ENCODE data around the gene MDFI.

MDFI gene

GRCh38 chr6:41638002-41638934 is at the start of gene MDFI:
MDFI (plus strand) TSS chr6:41638468; CDS start chr6:41638750, 282 bp downstream.
- no peak for DNase-seq (ENCODE audit: low read depth)

- no peak for DNase-seq (ENCODE audit: low read depth)
Observed at GRCh38 chr6:41589223-41589622, 49.0 kb upstream of the MDFI start.

- no peak for DNase-seq (ENCODE audit: low read depth)
Observed at GRCh38 chr6:41589636-41590622, 48.3 kb upstream of the MDFI start.

- no peak for DNase-seq (ENCODE audit: low read depth)
Observed at GRCh38 chr6:41591122-41591521, 47.1 kb upstream of the MDFI start.

GRCh38 chr6:41591859-41592502 is 46.3 kb upstream of the MDFI start:
- peak; percentile 67 for DNase-seq (ENCODE audit: low read depth)

GRCh38 chr6:41593406-41593805 is 44.9 kb upstream of the MDFI start:
- DNase-seq (ENCODE audit: low read depth) = no peak

- DNase-seq (ENCODE audit: low read depth) = no peak
Observed at GRCh38 chr6:41593839-41594238, 44.4 kb upstream of the MDFI start.

GRCh38 chr6:41594326-41594725 is 43.9 kb upstream of the MDFI start:
- no peak for DNase-seq (ENCODE audit: low read depth)

- no peak for DNase-seq (ENCODE audit: low read depth)
Observed at GRCh38 chr6:41594766-41595165, 43.5 kb upstream of the MDFI start.

GRCh38 chr6:41595166-41595565 is 43.1 kb upstream of the MDFI start:
- no peak for DNase-seq (ENCODE audit: low read depth)

GRCh38 chr6:41596096-41596685 is 42.1 kb upstream of the MDFI start:
- no peak for DNase-seq (ENCODE audit: low read depth)

- DNase-seq (ENCODE audit: low read depth) = no peak
Observed at GRCh38 chr6:41596807-41597206, 41.5 kb upstream of the MDFI start.

GRCh38 chr6:41597246-41598000 is 40.8 kb upstream of the MDFI start:
- no peak for DNase-seq (ENCODE audit: low read depth)

- DNase-seq (ENCODE audit: low read depth) = no peak
Observed at GRCh38 chr6:41598670-41599014, 39.6 kb upstream of the MDFI start.

- DNase-seq (ENCODE audit: low read depth) = no peak
Observed at GRCh38 chr6:41599015-41599851, 39.0 kb upstream of the MDFI start.

GRCh38 chr6:41599852-41600445 is 38.3 kb upstream of the MDFI start:
- DNase-seq (ENCODE audit: low read depth) = no peak

GRCh38 chr6:41600499-41601247 is 37.6 kb upstream of the MDFI start:
- DNase-seq (ENCODE audit: low read depth) = no peak

GRCh38 chr6:41601248-41601549 is 37.1 kb upstream of the MDFI start:
- DNase-seq (ENCODE audit: low read depth) = no peak

- DNase-seq (ENCODE audit: low read depth) = no peak
Observed at GRCh38 chr6:41602422-41602743, 35.9 kb upstream of the MDFI start.
